ENCODE measurements around the gene TMEM167B.

TMEM167B gene

GRCh38 chr1:109067883-109068282 is 22.7 kb upstream of the TMEM167B start:
- H3K4me3 ChIP-seq (replicated peaks; ENCODE audit: insufficient read depth, low read length): no peak overlapping the region
- no peak for DNase-seq (ENCODE audit: low read depth in 1 of 2, low spot score in 1 of 2)
- TF ChIP-seq POLR2AphosphoS5 (IDR thresholded peaks at IDR 0.05; ENCODE audit: low read depth) (no peak), SPI1 (IDR thresholded peaks at IDR 0.05; ENCODE audit: borderline replicate concordance, low read depth) (no peak), GABPA (IDR thresholded peaks at IDR 0.05; ENCODE audit: low read depth) (no peak), REST (IDR thresholded peaks at IDR 0.05; ENCODE audit: insufficient replicate concordance, low read depth) (no peak), CTCF (IDR thresholded peaks at IDR 0.05; ENCODE audit: insufficient read depth, low read length) (no peak)
- no peak overlapping the region for H3K27ac ChIP-seq (replicated peaks)
- H3K27me3 ChIP-seq (ENCODE audit: insufficient read depth, poor library complexity, severe bottlenecking): no peaks in the 10 kb centered on the region

- H3K27ac ChIP-seq (replicated peaks): no peak overlapping the region
- DNase-seq (ENCODE audit: low read depth in 1 of 2, low spot score in 1 of 2): no peak
Observed at GRCh38 chr1:109069294-109069693, 21.3 kb upstream of the TMEM167B start.

GRCh38 chr1:109075531-109076490 is 14.8 kb upstream of the TMEM167B start, which contains the start of gene TAF13:
TAF13 (minus strand) TSS chr1:109076003; CDS start chr1:109075947, 56 bp downstream.
- peak within 1 kb of the TSS; percentile 54 for H3K4me3 ChIP-seq (replicated peaks; ENCODE audit: insufficient read depth, low read length)
- TF ChIP-seq SPI1 (IDR thresholded peaks at IDR 0.05; ENCODE audit: borderline replicate concordance, low read depth): no peak; the same call in 1 of the 2 replicates
- TF ChIP-seq POLR2AphosphoS5 (IDR thresholded peaks at IDR 0.05; ENCODE audit: low read depth): peak; percentile 90
- peak; percentile 48 for TF ChIP-seq REST (IDR thresholded peaks at IDR 0.05; ENCODE audit: insufficient replicate concordance, low read depth)
- peak; percentile 94 for TF ChIP-seq GABPA (IDR thresholded peaks at IDR 0.05; ENCODE audit: low read depth)
- no peak for TF ChIP-seq CTCF (IDR thresholded peaks at IDR 0.05; ENCODE audit: insufficient read depth, low read length)
- no peaks in the 10 kb centered on the region for H3K27me3 ChIP-seq (ENCODE audit: insufficient read depth, poor library complexity, severe bottlenecking)
- H3K27ac ChIP-seq (replicated peaks): peak within 1 kb of the TSS; percentile 70
- DNase-seq (ENCODE audit: low read depth in 1 of 2, low spot score in 1 of 2): peak; percentile 89 to 93

More at GRCh38 chr1:109069294-109069693, 21.3 kb upstream of the TMEM167B start:
- H3K27me3 ChIP-seq (ENCODE audit: insufficient read depth, poor library complexity, severe bottlenecking): no peaks in the 10 kb centered on the region
- no peak for TF ChIP-seq CTCF (IDR thresholded peaks at IDR 0.05; ENCODE audit: insufficient read depth, low read length)
- no peak for TF ChIP-seq SPI1 (IDR thresholded peaks at IDR 0.05; ENCODE audit: borderline replicate concordance, low read depth)
- TF ChIP-seq GABPA (IDR thresholded peaks at IDR 0.05; ENCODE audit: low read depth): no peak
- no peak overlapping the region for H3K4me3 ChIP-seq (replicated peaks; ENCODE audit: insufficient read depth, low read length)

Measured in HL-60 (cell line).